Stimulated activated CD8-positive, alpha-beta memory T cell treated with anti-CD3 and anti-CD28 coated beads, Interleukin-7, amount 100 ng/mL, for 24 hours (primary cell): ENCODE measurements around the gene MKRN2.

Experiments
- DNase-seq: peaks from one replicate; pipeline ENCODE4 v3.0.0-alpha.2; 2020; ENCODE audit warnings: low read depth

MKRN2 gene

DNA sequence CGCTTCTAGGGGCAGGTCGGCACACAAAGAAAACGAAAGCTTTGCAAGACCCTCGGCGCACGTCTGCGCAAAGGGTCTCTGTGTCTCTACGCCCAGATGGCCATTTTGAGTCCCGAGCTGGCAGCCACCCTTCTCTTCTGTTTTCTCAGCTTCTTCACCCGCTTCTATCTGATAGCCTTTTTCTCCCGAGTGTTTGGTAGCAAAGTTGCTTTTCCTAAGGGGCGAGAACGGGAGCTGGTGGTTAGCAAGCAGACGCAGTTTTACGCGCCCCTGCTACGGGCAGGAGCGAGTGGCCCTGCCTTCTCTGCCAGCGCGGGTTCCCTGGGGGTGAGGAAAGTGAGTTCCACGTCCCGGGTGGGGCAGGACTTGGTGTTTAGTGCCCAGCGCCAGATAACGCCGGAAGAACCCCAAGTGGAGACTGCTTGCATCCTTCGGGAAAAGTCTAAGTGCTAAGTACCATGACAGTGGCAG, 2.9 kb upstream of the MKRN2 start:
- no peak for DNase-seq

DNA sequence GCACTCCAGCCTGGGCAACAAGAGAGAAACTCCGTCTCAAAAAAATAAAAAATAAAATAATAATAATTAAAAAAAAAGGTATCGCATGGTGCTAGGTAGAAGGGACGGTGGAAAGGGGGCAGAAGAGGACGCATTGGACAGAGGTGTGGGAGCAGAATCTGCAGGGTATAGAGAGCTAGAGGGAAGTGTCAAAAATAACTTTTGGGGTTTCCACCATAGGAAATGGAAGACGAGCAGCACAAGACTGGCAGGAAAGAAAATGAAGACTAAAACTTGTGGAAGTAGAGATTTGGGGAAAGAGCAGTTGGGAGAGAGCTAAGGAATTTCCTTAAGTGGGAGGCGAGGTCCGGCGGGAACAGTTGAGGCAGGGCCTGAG, 585 bp upstream of the MKRN2 start:
- no peak for DNase-seq

DNA sequence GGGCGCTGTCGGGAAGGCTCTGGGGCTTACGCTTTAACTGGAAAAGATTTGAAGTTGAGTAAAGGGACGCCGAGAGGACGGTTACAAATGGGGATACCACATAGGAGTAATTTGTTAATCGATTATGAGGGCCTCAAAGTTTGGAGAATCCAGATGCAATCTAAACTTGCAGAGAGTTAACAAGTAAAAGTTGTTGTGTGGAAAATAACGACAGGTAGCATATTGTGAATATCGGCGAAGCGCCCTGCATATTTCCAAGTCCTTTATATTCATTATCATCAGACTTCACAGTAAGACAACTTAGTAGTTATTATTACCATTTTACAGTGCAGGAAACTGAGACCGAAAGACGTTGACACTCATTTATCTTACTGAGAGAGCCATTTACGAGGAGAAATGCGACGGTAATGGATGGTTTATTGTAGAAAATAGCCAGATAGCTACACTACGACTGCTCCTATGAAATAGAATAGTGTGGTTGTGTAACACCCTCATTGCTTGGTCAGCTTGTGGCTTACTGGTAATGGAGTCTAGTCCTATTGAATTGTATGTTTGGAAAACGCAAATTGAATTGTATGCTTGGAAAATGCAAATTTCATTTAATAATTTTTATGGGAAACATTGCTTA, 700 bp downstream of the MKRN2 start:
- DNase-seq, result no peak

DNA sequence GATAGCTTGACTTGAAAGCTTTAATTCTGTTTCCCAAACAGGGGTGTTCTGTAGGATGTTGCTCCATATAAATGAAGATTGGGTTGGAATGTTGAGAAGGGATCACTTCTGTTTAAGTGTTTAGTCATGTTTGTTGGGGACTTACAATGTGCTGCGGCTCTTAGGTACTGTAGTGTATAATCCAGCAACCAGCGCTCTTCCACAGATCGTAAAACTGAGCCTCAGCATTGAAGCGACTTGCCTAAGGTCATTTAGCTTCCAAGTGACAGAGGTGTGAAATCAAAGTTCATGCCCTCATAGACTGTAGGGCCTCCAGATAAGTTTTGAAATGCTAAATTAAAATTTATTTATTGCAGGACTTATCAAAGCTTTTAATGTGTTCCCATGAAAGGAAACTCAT, 1.8 kb downstream of the MKRN2 start:
- no peak for DNase-seq

DNA sequence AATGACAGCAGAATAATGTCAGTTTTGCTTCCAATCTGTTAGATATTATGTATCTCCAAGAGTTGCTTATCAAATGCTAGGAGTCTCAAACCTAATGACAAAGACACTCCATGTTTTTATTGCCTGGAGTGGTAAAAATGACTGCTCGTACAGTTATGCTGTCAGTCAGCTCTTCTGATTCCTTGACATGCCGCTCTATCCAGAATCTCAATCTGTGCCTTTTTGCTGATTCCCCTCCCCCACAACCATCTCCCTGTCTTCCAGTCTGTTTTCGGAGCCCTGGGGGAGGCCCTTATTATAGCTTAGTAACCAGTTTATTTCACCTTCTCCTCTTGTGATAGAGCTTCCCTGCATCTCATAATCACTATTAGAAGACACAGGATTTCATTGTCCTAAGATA, 2.6 kb downstream of the MKRN2 start:
- DNase-seq, result no peak

DNA sequence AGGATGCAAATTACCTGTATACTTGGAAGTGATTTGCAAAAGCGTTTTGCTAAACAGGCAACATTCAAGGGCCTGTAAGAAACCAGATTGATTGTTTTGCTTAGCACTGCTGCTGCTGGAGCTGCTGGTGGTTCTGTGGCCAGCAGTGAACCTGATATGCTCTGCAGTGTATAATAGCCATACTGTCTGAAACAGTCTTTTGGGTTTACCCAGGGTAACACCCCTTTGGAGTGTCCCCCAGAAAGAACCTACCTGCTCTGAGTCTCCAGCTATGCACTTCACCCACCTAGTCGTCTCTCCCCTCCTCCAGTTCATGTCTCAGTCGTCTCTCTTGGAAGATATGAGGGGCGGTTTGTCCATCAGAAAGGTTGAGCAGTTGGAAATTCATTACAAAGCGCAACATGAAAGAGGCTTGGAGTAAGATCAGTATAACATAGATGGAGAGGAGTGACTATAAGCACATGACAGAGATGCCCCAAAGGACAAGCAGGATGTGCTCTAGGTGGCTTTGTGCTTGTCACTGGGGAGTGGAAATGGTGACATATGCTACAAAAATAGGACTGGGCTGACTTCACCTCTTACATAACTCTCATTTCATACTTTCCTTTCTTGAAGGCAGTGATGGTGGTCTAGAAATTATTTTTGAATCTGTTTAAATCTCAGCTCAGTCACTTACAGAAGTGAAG, 3.8 kb downstream of the MKRN2 start:
- no peak for DNase-seq

DNA sequence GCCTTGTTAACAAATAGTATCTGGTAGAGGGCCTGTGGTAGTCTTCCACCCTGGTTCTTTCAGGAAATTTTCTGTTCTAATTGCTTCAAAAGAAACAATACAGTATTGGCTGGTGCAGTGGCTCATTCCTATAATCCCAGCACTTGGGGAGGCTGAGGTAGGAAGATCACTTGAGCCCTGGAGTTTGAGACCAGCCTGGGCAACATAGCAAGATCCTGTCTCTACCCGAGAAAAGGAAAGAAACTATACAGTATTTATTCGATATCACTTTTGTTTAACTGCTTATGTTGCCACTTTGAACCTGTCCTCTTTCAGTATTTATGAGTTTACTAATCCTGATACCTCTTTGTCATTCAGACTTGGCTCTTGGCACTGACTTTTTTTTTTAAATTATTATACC, 4.5 kb downstream of the MKRN2 start:
- DNase-seq, result no peak

DNA sequence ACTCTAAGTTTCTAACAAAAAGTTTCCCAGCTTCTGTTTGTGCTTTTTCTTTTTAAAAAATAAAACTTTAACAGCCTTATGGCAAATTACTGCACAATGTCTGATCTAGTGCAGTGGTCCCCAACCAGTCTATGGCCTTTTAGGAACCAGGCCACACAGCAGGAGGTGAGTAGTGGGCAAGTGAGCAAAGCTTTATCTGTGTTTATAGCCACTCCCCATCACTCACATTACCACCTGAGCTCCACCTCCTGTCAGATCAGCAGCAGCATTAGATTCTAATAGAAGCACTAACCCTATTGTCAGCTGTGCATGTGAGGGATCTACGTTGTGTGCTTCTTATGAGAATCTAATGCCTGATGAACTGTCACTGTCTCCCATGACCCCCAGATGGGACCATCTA, 5.6 kb downstream of the MKRN2 start:
- DNase-seq, result no peak

DNA sequence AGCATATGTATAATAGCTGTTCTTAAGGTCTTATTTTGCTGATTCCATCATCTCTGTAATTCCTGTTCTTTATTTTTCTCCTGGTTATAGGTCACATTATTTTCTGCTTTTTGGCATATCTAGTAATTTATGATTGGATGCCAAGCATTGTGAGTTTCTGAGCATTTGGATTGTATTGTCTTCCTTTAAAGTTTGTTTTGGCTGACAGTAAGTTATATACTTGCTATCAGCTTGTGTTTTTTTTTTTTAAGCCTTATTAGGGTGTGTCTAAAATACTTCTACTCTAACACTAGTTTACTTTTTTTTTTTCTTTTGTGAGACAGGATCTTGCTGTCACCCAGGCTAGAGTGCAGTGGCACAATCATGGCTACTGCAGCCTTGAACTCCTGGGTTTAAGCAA, 10.1 kb downstream of the MKRN2 start:
- no peak for DNase-seq

DNA sequence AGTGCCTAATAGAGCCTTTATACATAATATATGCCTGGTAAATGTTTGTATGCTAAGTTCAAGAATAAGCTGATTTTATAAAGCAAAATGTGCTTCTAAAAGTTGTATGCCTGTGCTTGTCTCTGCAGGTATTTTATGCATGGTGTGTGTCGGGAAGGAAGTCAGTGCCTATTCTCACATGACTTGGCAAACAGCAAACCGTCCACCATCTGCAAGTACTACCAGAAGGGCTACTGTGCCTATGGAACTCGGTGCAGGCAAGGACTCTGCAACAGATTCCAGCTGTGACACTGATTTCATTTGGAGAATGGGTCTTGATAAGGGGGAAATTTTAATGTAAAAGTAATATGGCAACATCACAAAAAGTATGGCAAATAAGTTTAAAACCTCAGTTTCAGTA, 11.9 kb downstream of the MKRN2 start:
- no peak for DNase-seq

DNA sequence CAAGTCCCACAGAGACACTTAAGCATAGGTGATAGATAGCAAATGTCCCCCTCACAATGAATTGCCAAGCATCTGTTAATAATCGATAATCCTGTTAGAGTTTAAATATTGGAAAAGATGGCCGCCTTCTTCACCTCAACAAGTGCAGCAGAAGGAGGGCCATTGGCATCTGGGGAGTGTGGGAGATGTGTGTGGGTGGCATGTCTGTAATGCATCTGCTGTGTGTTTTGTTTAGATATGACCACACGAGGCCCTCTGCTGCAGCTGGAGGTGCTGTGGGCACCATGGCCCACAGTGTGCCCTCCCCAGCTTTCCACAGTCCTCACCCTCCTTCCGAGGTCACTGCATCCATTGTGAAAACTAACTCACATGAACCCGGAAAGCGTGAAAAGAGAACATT, 12.9 kb downstream of the MKRN2 start:
- no peak for DNase-seq

DNA sequence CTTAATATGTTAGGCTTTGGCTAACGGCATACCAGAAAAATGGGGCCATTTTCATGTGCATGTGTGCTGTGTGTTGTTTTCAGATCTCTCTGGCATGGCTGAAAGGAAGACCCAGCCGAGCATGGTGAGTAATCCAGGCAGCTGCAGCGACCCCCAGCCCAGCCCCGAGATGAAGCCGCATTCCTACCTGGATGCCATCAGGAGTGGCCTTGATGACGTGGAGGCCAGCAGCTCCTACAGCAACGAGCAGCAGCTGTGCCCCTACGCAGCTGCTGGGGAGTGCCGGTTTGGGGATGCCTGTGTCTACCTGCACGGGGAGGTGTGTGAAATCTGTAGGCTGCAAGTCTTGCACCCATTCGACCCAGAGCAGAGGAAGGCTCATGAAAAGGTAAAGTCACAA, 15.1 kb downstream of the MKRN2 start:
- DNase-seq, result no peak

DNA sequence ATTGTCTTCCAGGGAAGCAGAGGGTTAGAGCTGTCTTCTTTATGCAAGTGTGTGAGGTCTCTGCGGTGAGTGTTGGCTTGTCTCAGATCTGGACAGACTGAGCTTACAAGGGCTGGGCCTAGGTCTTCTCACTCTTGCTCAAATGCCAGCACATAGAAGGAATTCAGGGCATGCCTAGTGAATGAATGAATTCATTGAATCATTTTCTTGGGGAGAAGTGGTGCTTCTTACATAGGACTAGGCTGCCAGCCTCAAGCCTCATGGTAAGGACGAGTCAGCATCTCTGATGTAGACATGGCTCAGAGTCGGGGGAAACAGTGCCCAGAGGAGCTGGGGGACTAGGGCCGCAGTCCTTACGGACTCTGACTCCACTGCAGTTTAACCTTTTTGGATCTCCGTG, 17.2 kb downstream of the MKRN2 start:
- no peak for DNase-seq

DNA sequence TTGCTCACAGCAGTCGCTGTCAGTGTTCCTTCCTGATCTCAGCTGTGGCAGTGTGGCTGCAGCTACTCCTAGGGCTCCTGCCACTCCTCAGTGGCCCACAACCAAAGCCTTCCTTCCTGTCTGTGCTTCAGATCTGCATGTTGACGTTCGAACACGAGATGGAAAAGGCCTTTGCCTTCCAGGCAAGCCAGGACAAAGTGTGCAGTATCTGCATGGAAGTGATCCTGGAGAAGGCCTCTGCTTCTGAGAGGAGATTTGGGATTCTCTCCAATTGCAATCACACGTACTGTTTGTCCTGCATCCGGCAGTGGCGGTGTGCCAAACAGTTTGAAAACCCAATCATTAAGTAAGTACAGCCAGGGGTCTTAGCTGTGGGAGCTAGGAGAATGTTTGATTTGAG, 17.8 kb downstream of the MKRN2 start:
- no peak for DNase-seq

DNA sequence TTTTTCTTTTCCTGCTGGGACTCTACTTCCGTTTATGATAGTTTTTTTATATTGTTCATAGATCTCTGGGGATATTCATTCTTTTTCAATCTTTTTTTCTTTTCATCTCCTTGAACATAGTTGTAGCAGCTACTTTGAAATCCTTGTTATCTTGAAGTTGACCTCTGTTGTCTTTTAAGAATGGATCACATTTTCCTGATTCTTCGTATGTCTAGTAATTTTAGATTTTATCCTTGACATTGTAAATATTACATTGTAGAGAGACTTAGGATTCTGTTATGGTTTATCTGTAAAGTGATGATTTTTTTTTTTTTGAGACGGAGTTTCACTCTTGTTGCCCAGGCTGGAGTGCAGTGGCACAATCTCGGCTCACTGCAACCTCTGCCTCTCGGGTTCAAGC, 20.5 kb downstream of the MKRN2 start:
- DNase-seq, result no peak

DNA sequence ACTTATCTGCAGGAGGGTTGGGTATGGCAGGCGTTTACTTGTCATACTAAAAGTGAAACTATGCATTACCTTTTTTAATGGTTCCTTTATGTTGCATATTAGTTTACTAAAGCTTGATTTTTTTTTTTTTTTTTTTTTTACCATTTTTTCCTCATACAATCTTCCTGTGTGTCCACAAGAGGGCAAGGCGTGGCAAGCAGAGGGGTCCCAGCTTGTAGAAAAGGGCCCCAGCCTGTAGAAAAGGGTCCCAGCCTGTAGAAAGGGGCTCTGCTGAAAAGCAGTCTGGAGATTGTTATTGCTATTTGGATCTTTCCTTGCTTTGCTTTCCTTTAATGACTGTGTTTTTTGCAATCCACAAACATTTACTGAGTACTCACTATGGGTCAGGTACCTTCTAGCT, 21.9 kb downstream of the MKRN2 start:
- no peak for DNase-seq

DNA sequence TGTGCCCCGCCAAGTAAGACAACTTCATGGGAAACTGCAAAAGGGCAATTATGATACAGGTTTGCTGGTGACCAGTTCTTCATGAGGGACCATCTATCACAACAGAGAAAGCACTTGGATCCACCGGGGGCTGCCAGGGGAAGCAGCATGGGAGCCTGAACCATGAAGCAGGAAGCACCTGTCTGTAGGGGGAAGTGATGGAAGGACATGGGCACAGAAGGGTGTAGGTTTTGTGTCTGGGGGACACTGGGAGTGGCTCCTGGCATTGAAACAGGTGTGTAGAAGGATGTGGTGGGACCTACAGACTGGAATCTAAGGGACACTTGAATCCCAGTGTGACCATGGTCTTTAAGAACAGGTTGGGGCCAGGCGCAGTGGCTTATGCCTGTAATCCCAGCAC, 22.6 kb downstream of the MKRN2 start:
- no peak for DNase-seq

DNA sequence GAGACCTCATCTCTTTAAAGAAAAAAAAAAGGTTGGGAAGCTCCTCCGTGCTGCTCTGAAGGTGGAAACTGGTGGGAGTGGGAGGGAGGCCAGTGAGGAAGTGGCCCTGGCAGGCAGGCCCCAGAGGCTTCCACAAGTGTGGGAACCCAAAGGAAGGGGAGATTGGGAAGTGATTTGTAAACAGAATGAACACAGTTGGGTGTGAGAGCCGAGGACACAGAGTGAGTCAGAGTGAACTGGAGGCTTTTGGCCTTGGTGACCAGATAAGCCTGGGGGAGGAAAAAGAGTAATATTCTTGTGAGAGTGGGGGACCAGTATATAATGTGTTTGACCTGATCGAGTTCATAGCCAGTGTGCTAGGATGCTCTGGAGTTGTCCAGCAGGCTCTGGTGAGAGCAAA, 23.0 kb downstream of the MKRN2 start:
- no peak for DNase-seq

DNA sequence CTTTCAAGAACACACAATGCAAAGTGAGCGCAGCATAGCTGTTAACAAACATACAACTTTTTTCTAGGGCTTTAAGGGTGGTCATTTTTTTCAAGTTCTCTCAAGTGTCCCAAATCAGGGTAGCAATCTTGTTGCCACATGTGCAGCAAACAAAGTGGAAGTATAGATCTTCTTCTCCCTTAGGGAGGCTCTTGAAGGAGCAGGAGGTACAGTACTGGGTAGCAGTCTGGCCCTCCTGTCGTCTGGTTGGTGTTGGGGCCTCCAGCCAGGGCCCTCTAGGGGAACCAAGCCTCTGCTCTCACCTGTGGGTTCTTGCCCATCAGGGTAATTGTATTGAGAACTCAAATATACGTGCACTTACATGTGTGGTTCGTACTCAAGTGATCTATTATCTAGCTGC, 25.8 kb downstream of the MKRN2 start:
- no peak for DNase-seq

DNA sequence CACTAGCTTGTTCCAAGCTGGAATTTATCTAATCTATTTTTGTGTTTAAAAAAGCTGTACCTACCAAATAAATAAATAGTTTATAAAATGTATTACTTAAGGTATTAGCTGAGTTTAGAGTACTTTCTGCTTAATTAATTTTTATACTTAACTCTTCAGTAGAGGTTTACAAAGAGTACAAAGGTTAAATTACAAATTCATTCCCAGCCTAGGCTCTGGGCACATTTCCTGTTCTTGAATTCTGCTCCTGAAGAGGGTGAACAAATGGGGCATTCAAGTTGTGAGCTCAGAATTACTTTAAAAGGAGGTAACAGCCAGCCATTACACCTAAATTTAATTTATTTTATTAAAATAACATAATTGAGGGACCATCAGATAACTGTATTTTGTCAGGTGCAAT, 26.4 kb downstream of the MKRN2 start:
- DNase-seq, result no peak

DNA sequence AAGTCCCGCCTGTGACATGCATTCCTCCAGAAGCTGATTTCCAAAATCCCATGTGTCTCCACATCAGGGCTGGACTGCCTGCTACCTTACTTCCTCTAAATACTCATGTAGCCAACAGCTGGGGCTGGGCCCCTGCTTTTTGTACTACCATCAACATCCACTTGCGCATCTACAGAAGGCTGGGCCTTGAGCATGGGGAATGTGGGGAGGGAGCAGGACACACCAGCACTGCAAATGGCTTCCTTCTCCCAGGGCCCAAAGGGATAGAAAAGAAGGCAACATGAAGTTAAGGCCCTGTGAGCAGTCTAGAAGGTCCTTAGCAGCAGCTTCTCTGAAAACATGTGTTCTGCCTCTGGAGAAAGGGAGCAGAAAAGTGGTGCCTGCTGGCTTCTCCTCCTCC, 27.2 kb downstream of the MKRN2 start:
- no peak for DNase-seq

DNA sequence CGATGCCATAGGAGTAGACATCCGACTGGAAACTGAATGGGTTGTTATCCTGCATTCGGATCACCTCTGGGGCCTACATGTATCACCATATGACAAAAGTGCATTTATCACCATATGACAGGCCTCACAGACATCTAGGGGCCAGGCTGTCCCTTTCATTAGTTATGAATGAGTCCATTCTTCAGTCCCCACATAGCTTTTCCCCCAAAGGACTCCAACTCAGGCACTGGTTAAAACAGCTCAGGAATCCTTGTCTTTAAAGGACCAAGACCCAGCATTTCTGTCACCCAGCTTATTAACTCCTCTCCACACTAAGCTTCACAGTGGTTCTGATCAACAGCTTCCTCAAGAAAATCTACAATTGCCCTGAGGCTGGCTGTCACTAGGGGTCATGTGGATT, 28.3 kb downstream of the MKRN2 start:
- DNase-seq, result no peak

DNA sequence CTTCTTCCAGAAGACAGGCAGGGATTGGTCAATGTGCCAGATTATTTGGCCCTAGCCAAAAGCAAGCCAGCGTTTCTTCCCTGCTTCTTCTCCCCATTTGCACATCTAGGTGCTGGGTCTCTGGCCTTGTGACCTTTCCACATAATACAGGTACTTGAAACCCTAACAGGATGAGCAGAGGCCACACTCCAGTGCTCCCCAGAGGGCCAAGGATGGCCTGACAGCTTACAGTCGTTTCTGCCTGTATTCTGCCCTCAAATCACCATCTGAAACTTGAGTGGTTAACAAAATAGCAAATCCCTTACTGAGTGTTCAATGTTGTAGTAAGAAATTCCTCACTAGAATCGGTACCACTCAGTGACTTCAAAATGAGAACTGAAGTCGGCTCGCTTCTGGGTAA, 29.1 kb downstream of the MKRN2 start:
- no peak for DNase-seq

DNA sequence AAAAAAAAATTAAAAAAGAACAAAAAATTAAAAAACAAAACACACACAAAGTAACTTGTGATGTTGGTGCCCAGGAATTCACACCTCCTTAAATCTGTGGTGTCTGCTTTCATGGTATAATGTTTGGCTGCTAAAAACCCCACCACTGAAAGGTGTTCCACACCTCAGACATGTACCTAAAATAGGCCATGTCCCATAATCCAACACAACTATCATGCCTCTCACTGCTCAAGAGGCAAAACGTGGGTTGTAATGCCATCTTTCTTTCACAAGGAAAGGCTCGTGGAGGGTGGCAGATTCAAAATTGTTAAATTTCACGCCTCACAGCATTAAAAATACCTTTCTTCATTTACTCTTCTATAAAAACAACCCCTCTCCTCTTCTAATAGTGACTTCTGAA, 29.5 kb downstream of the MKRN2 start:
- DNase-seq, result no peak
